Body of pancreas (tissue), 4 donors: Measurements from ENCODE around the gene GOLGA8B. TPM values are rescaled to one million over a fixed set of nuclear protein-coding genes. Genes with fewer than 3 reads are reported as not detected.
"Not testable (repeated sequence)": the region's sequence is repeated elsewhere in the genome, so short reads cannot be mapped to it uniquely, and the experiment has no call there.

ENCODE experiments used
- ATAC-seq: fragments of 150-250 bp; one replicate; pipeline ENCODE4 v1.9.1; 2016
- DNase-seq, 4 donors: peaks; one replicate each; pipeline ENCODE4 v3.0.0-alpha.2; 2019
- H3K27ac ChIP-seq, 4 donors: fragments of 200-600 bp; sonication (generic); 1 replicate in 3 of 4; 2 replicates in 1 of 4; pipeline versions ENCODE4 v1.5.1 to v1.6.1; 2016 to 2019; ENCODE audit warnings: mild to moderate bottlenecking in 1 of 4, mixed read lengths in 1 of 4, moderate library complexity in 1 of 4
- H3K27me3 ChIP-seq, 2 donors: fragments of 200-600 bp; sonication (generic); one replicate each; pipeline ENCODE4 v1.6.0; 2016; ENCODE audit warnings: mild to moderate bottlenecking in 1 of 2
- H3K36me3 ChIP-seq, 2 donors: fragments of 200-600 bp; sonication (generic); replicated peaks in 1 of 2; 2 replicates each; pipeline ENCODE4 v1.5.1; 2016; ENCODE audit warnings: low read depth in 2 of 2; ENCODE audit not compliant: insufficient read depth in 1 of 2
- H3K4me1 ChIP-seq: fragments of 200-600 bp; sonication (generic); one replicate; pipeline ENCODE4 v1.6.0; 2016
- H3K4me3 ChIP-seq, 2 donors: fragments of 200-600 bp; sonication (generic); 1 replicate in 1 of 2; 2 replicates in 1 of 2; pipeline ENCODE4 v1.5.1; 2016 to 2019
- H3K9me3 ChIP-seq, 3 donors: fragments of 200-600 bp; sonication (generic); 1 replicate in 2 of 3; 2 replicates in 1 of 3; pipeline ENCODE4 v1.5.1; 2016
- WGBS, 2 donors: methylation state at CpG; one replicate each; pipeline ENCODE4 v1.1.5; 2017; 5-methylcytosine and 5-hydroxymethylcytosine counted together
- intact Hi-C: fragments of 100-400 bp; cut with DNase I; formaldehyde crosslinking; loops from one replicate; pipeline ENCODE4 v1.15.1; 2023
- small RNA-seq: library from RNA; depleted of rRNA; stranded (forward); fragments of <200 nt; gene quantifications from one replicate; pipeline ENCODE3, GENCODE V24; 2016
- total RNA-seq, 2 donors: library from RNA; depleted of rRNA; stranded (reverse); fragments of >200 nt; gene quantifications; one replicate each; pipeline ENCODE4 v1.1.0, GENCODE V29; 2016

The GOLGA8B gene
- total RNA-seq, 2 donors from 2014 or later, result 214 to 709 TPM

- H3K27me3 ChIP-seq, ATAC-seq, H3K36me3 ChIP-seq, H3K4me1 ChIP-seq, intact Hi-C loops, H3K9me3 ChIP-seq, H3K4me3 ChIP-seq, H3K27ac ChIP-seq, DNase-seq: not testable (repeated sequence)
- no CpG with 5 or more reads among the region's 7 CpGs for WGBS, 2 donors
Observed at GRCh38 chr15:34543860-34544649, 39.4 kb downstream of the GOLGA8B start.

- H3K9me3 ChIP-seq, H3K27me3 ChIP-seq, ATAC-seq, H3K36me3 ChIP-seq, H3K4me1 ChIP-seq, H3K4me3 ChIP-seq, intact Hi-C loops, DNase-seq, H3K27ac ChIP-seq: not testable (repeated sequence)
- WGBS, 2 donors, result no CpG with 5 or more reads among the region's 13 CpGs
Observed at GRCh38 chr15:34535857-34536256, 47.6 kb downstream of the GOLGA8B start.

Small RNAs within 50 kb of the gene (small RNA-seq; reads per million reads assigned to genes)
- gene RF00425, result not detected

Other genes starting within 250 kb of the GOLGA8B start
- gene SLC12A6, start 245.9 kb downstream of the GOLGA8B start, total RNA-seq, result 10 to 100 TPM; 15.0 to 16.2 TPM
- gene NOP10, start 240.5 kb downstream of the GOLGA8B start, total RNA-seq, result 10 to 100 TPM; 25.7 to 32.4 TPM
- not detected for gene NUTM1, start 240.3 kb downstream of the GOLGA8B start, total RNA-seq
- 10 to 100 TPM; 13.5 to 16.5 TPM for gene LPCAT4, start 216.5 kb downstream of the GOLGA8B start, total RNA-seq
- gene GOLGA8A, start 145.8 kb downstream of the GOLGA8B start, total RNA-seq, result 100 to 1,000 TPM in 1 of 2 donors, 10 to 100 TPM in 1; 65.6 to 124 TPM
- gene GJD2, start 171.3 kb upstream of the GOLGA8B start, total RNA-seq, result 1 to 10 TPM; 2.3 to 4.0 TPM
- 1 to 10 TPM; 1.6 to 2.1 TPM for gene ACTC1, start 211.9 kb upstream of the GOLGA8B start, total RNA-seq